ENCODE measurements around the gene CORO1C. TPM values are rescaled to one million over a fixed set of nuclear protein-coding genes. Genes with fewer than 3 reads are reported as not detected.
"Not testable (repeated sequence)": the region's sequence is repeated elsewhere in the genome, so short reads cannot be mapped to it uniquely, and the experiment has no call there.

Gene CORO1C
- polyA plus RNA-seq, 1 of the 3 experiments (the other 2 are of a cell fraction) = 150 TPM

GRCh38 chr12:108633081-108633533 is 98.2 kb downstream of the CORO1C start (continued):
- TF ChIP-seq, protein P1, sequence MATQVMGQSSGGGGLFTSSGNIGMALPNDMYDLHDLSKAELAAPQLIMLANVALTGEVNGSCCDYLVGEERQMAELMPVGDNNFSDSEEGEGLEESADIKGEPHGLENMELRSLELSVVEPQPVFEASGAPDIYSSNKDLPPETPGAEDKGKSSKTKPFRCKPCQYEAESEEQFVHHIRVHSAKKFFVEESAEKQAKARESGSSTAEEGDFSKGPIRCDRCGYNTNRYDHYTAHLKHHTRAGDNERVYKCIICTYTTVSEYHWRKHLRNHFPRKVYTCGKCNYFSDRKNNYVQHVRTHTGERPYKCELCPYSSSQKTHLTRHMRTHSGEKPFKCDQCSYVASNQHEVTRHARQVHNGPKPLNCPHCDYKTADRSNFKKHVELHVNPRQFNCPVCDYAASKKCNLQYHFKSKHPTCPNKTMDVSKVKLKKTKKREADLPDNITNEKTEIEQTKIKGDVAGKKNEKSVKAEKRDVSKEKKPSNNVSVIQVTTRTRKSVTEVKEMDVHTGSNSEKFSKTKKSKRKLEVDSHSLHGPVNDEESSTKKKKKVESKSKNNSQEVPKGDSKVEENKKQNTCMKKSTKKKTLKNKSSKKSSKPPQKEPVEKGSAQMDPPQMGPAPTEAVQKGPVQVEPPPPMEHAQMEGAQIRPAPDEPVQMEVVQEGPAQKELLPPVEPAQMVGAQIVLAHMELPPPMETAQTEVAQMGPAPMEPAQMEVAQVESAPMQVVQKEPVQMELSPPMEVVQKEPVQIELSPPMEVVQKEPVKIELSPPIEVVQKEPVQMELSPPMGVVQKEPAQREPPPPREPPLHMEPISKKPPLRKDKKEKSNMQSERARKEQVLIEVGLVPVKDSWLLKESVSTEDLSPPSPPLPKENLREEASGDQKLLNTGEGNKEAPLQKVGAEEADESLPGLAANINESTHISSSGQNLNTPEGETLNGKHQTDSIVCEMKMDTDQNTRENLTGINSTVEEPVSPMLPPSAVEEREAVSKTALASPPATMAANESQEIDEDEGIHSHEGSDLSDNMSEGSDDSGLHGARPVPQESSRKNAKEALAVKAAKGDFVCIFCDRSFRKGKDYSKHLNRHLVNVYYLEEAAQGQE (IDR thresholded peaks at IDR 0.05; ENCODE audit: low read depth, low read length) = no peak
- no peak for TF ChIP-seq GATA2 (CRISPR knock-in tag; IDR thresholded peaks at IDR 0.05)
- TF ChIP-seq USF2 (IDR thresholded peaks at IDR 0.05; ENCODE audit: borderline replicate concordance, low read depth, low read length) = no peak
- TF ChIP-seq EP300 (IDR thresholded peaks at IDR 0.05; ENCODE audit: borderline replicate concordance in 1 of 2, low read depth in 1 of 2, low read length in 1 of 2) = no peak
- no peak for TF ChIP-seq MAX (IDR thresholded peaks at IDR 0.05; ENCODE audit: low read depth)

DNA sequence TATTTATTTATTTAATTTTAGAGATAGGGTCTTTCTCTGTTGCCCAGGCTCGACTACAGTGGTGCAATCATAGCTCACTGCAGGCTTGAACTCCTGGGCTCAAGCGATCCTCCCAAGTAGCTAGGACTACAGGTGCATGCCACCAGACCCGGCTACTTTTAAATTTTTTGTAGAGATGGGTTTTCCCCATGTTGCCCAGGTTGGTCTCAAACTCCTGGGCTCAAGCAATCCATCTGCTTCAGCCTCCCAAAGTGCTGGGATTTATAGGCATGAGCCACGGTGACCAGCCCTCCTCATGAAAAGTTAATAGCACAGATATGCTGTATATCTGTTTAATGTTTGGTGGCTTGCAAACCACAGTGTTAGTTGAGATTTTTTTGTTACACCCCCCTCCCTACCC is 100.1 kb downstream of the CORO1C start:
- H3K9me3 ChIP-seq; H3K4me2 ChIP-seq; H3K36me3 ChIP-seq (replicated peaks in 1 of 2; ENCODE audit: control insufficient read depth in 1 of 2, insufficient read depth in 2 of 2, low read length in 1 of 2); POLR2A ChIA-PET; H4K20me1 ChIP-seq (ENCODE audit: insufficient read depth); H3K9me2 ChIP-seq; H3K27me3 ChIP-seq (ENCODE audit: insufficient read depth); H3K79me2 ChIP-seq (ENCODE audit: insufficient read depth); DNase-seq; H2AFZ ChIP-seq (ENCODE audit: low read depth); H3K9ac ChIP-seq; H3K4me3 ChIP-seq (ENCODE audit: low read depth in 2 of 2, low read length in 1 of 2): not testable (repeated sequence)
- Histone ChIP-seq H3K27ac (ENCODE audit: low read depth in 2 of 2, low read length in 1 of 2) (peak overlapping the region in 1 of 2 experiments; percentile 78; a peak in 1 of 4 replicates), H3F3A (replicated peaks; ENCODE audit: insufficient read depth) (peaks cover 39% of the 10 kb centered on the region), H3K4me1 (ENCODE audit: control insufficient read depth in 1 of 2, insufficient read depth in 2 of 2, low read depth in 1 of 2, low read length in 1 of 2) (peaks cover 17 to 29% of the 10 kb centered on the region in 2 experiments; a peak in 3 of 4 replicates)
- CTCF ChIA-PET = interaction anchor here (1.0 to 7.4 kb wide), 6 partner anchors 10 to 320 kb away, joined by 4 to 62 read pairs (median 4); no protein-coding TSS in a partner anchor
- 94% methylated on average over 4 of the region's 4 CpGs for WGBS (ENCODE audit: low lambda C conversion rate)

DNA sequence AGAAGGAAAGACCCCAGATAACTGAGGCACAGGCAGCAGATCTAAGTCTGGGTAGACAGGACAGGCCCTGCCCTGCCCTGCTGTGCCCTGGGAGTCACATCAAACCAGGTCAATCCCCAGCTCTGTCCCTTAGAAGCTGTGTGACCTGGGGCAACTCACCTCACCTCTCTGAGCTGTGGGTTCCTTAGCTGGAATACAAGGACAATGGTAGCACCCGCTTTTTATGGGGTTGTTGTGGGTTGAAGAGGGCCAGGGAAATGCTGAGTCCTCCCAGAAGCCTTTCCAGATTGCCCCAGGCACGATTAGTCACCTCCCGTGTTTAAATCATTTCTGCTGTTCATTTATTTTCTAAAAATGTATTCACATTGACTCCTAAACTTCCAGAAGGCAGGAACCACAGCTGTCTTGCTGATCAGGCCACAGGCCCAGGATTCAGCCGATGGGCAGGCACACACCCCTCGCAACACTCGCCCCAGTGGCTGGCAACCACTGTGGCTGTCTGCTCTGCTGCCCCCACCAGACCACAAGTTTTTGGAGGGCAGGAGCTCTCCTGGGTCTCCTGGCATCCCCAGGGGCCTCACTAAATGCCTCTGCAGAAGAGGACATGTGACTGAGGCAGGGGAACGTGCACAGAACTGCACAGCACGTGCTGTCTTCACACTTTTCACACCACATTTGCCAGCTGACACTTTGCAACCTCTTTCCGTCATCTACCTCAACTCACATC is 100.7 kb downstream of the CORO1C start:
- Histone ChIP-seq H3F3A (replicated peaks; ENCODE audit: insufficient read depth) (peaks cover 35% of the 10 kb centered on the region), H3K4me2 (0 out of 2 replicates have a peak overlapping the region, but pooled peaks have one; percentile 67), H3K9me3 (no peaks in the 10 kb centered on the region), H3K27ac (ENCODE audit: low read depth in 2 of 2, low read length in 1 of 2) (peak overlapping the region; percentile 40 to 78), H4K20me1 (ENCODE audit: insufficient read depth) (no peaks in the 10 kb centered on the region), H2AFZ (ENCODE audit: low read depth) (no peak overlapping the region), H3K27me3 (ENCODE audit: insufficient read depth) (no peaks in the 10 kb centered on the region), H3K36me3 (replicated peaks in 1 of 2; ENCODE audit: control insufficient read depth in 1 of 2, insufficient read depth in 2 of 2, low read length in 1 of 2) (no peaks in the 10 kb centered on the region), H3K79me2 (ENCODE audit: insufficient read depth) (no peaks in the 10 kb centered on the region; the same call in 1 of the 2 replicates), H3K9ac (peak overlapping the region; percentile 64), H3K9me2 (no peaks in the 10 kb centered on the region), H3K4me3 (ENCODE audit: low read depth in 2 of 2, low read length in 1 of 2) (no peak overlapping the region), H3K4me1 (ENCODE audit: control insufficient read depth in 1 of 2, insufficient read depth in 2 of 2, low read depth in 1 of 2, low read length in 1 of 2) (peaks cover 17 to 29% of the 10 kb centered on the region in 2 experiments; a peak in 3 of 4 replicates)
- ChIA-PET POLR2A (no interaction called here), CTCF (interaction anchor here (1.0 to 7.4 kb wide), 5 partner anchors 11 to 67 kb away, joined by 4 to 62 read pairs (median 5); no protein-coding TSS in a partner anchor)
- DNase-seq = no peak
- 49% methylated on average over 9 of the region's 9 CpGs for WGBS (ENCODE audit: low lambda C conversion rate)
- no peak for TF ChIP-seq SIN3A (IDR thresholded peaks at IDR 0.05; ENCODE audit: borderline replicate concordance, low read depth, low read length)
- no peak for TF ChIP-seq NRF1 (IDR thresholded peaks at IDR 0.05; ENCODE audit: low read depth, low read length)
- peak; percentile 45; the same call in 1 of the 2 replicates for TF ChIP-seq FOSL2 (IDR thresholded peaks at IDR 0.05; ENCODE audit: borderline replicate concordance, low read depth)
- no peak for TF ChIP-seq EZH2phosphoT487 (IDR thresholded peaks at IDR 0.05; ENCODE audit: borderline replicate concordance, low read depth)
- TF ChIP-seq POLR2AphosphoS5 (IDR thresholded peaks at IDR 0.05; ENCODE audit: low read depth, low read length) = peak; percentile 25; the same call in 1 of the 2 replicates
- peak; percentile 62 for TF ChIP-seq PBX3 (IDR thresholded peaks at IDR 0.05)
- TF ChIP-seq NFIC (IDR thresholded peaks at IDR 0.05; ENCODE audit: borderline replicate concordance) = no peak
- no peak for TF ChIP-seq MXI1 (IDR thresholded peaks at IDR 0.05; ENCODE audit: low read depth, low read length)
- no peak for TF ChIP-seq YY1 (IDR thresholded peaks at IDR 0.05; ENCODE audit: low read depth)
- TF ChIP-seq, protein P2, sequence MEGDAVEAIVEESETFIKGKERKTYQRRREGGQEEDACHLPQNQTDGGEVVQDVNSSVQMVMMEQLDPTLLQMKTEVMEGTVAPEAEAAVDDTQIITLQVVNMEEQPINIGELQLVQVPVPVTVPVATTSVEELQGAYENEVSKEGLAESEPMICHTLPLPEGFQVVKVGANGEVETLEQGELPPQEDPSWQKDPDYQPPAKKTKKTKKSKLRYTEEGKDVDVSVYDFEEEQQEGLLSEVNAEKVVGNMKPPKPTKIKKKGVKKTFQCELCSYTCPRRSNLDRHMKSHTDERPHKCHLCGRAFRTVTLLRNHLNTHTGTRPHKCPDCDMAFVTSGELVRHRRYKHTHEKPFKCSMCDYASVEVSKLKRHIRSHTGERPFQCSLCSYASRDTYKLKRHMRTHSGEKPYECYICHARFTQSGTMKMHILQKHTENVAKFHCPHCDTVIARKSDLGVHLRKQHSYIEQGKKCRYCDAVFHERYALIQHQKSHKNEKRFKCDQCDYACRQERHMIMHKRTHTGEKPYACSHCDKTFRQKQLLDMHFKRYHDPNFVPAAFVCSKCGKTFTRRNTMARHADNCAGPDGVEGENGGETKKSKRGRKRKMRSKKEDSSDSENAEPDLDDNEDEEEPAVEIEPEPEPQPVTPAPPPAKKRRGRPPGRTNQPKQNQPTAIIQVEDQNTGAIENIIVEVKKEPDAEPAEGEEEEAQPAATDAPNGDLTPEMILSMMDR (IDR thresholded peaks at IDR 0.05) = no peak
